ENCODE results near the gene KRT35.
"Not testable (repeated sequence)": the region's sequence is repeated elsewhere in the genome, so short reads cannot be mapped to it uniquely, and the experiment has no call there.

Gene KRT35

GRCh38 chr17:41452281-41452680 is 28.7 kb downstream of the KRT35 start:
- no peak for DNase-seq

DNA sequence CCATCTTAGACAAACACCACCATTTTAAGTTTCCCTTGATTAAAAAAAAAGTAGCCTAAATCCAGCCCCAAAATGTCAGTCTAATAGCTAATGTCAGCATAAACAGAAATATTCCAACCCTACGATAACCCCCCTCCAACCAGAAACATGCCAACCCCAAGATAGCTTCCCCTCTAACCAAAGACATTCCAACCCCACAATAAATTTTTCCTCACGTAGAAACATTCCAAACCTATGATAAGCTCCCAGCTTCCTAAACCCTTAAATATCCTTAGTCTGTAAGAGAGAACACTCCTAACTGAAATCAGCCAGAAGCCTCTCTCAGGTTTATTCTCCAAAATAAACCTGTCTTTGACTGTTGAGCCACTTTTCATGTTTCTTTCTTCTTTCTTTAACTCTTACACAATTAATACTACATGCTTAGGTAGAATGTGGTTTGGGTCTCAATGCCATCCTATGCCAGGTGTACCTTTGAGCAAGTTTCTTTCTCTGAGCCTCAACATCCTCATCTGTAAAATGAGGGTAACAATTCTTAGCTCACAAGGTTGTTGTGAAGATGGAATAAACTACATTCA is 29.7 kb downstream of the KRT35 start:
- DNase-seq, result no peak

DNA sequence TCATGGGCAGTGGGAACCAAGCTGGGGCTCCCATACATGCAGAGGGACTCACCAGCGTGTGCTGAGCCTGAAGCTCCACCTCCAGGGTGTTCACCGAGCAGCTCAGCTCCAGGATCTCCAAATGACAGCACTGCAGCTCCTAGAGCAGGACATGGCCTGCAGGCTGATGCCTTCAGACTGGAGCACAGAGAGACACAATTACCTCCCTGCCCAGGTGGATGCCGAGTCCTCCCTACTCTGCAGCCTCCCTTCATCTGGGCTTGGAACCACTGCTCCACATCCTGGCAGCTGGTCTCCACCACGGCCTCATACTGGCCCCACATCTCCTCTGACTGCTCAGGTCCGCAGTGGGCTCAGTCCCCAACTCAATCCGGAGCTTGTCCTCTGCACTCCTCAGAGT is 31.9 kb downstream of the KRT35 start:
- no peak for DNase-seq

DNA sequence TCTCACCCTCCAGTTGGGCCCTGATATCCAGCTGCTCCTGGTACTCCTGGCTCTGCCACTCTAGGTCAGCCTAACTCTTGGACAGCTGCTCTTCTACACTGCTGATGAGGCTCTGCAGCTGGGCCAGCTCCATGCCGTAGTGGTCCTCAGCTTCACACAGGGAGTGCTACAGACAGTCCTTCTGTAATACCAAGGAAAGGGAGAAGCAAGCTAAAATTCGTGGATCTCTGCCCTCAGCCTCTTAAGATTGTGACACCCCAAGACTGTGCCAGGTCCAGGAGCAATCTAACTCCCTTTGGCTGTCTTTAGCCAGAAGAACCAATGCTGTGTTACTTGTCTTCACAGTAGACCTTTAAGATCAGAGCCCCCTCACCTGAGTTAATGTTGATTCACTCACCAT is 32.4 kb downstream of the KRT35 start:
- DNase-seq, result no peak

DNA sequence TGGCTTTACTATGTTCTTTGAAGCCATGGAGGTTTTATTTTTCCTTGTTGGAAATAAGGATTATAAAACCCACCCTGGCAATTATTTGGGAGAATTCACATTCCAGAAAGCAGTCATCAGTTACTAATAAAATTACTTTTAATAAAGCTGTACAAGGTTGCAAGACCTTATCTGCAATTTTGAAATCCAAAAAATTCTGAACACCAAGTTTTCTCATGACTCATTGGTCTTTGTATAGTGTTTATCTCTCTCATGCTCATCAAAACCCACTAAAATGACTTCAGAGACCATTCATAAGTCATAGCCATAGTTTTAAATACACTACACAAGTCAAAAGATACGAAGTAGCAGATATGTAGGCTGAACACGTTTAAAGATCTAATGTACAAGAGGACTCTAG is 34.1 kb downstream of the KRT35 start:
- no peak for DNase-seq

DNA sequence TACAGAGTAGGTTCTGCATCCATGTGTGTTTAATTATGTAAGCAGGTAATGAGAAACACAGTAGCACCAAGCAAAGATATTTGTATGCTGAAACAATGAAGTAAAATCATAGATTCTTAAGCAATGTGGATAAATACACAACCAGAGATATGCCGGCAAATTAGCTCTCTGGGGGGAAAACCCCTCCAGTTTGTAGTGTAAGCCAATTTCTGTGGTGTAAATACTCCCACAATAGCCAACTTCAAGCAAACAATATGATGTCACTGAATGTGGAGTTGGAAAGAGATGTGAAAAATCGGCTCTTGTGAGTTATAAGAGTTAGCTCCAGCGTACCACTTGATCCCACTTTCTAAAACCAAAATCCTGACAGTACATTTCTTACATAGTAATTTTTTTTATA is 36.3 kb downstream of the KRT35 start:
- no peak for DNase-seq

DNA sequence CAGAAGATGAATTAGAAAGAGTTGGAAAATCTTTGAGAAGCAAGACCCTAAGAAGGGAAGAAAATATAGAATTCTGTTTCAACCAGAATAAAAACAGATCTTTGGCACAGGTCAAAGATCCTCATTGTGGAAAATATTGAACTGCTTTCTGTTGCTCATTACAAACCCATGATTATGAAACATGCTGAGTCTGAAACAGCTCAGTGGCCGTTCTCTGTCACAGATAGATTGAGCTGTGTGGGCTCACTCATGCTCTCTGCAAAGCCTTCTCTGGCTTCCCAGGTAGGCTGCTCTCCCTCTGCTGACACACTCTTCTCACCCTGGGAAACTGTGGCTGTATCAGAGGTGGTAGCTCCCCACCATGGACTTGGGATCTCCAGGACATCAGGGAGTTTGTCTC is 36.8 kb downstream of the KRT35 start:
- DNase-seq, result no peak

GRCh38 chr17:41442739-41443138 is 38.2 kb downstream of the KRT35 start:
- no peak for DNase-seq

DNA sequence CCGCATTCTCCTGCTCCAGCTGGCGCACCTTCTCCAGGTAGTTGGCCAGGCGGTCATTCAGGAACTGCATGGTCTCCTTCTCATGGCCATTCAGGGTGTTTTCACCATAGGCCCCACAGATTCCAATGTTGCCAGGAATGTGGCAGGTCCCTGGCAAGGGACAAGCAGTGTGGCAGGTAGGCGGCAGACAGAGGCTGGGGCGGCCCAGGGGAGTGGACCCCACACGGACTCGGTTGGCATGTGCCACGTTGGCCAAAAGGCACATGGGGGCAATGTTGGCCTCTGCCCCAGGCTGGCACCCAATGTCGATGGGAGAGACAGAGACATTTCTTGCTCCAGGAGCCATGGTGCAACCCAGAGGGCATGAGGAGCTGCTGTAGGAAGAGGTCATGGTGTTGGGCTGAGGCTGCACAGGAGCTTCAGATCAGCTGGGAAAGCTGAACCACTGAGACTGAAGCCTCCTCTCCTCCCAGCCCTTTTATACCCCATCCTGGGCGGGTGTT is 40.4 kb downstream of the KRT35 start, which contains the start of gene KRT38:
Gene KRT38 (minus strand): TSS at position 453 of the 503 bp plus-strand sequence. CDS start 62 bp downstream, at position 391.
- no peak for DNase-seq

GRCh38 chr17:41439375-41439774 is 41.6 kb downstream of the KRT35 start:
- DNase-seq, result no peak

- no peak for DNase-seq
Measured at GRCh38 chr17:41437769-41438168, 43.2 kb downstream of the KRT35 start.

GRCh38 chr17:41437254-41437653 is 43.7 kb downstream of the KRT35 start:
- DNase-seq, result no peak

DNA sequence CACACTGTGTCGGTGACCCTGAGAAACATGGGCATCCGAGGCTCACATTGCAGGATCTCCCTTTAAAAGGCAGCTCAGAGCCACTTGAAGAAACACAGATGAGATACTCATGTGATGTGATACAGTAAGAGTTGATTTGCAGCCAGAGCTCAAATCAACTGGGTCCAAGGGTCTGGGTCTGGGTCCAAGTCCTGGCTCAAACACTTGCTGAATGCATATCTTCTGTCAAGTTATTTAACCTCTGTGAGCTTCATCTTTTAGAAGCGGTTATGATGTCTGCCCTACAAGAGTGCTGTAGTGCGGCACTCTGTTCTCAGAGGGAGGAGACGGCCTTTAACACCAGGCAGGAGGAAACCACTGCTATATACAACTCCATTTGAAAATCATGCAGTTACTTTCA is 46.5 kb downstream of the KRT35 start:
- no peak for DNase-seq

- DNase-seq, result no peak
Measured at GRCh38 chr17:41434005-41434404, 46.9 kb downstream of the KRT35 start.

DNA sequence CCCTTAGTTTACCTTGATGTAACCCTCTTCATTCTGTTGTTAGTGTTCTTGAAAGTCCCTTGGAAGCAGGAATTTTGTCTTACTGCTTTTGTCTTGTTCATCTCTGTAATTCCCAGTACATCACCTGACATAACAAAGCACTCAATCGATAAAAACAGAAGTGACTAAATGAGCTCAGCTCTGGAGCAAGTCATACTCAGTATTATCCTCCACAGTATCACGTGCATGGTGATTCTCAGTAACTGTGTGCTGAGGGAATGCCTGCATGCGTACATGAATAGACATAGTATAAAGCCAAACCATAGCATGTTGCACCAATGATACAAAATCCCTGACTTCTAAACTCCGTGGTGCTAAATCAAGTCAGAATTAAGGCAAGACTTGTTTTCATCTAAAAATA is 47.4 kb downstream of the KRT35 start:
- no peak for DNase-seq

DNA sequence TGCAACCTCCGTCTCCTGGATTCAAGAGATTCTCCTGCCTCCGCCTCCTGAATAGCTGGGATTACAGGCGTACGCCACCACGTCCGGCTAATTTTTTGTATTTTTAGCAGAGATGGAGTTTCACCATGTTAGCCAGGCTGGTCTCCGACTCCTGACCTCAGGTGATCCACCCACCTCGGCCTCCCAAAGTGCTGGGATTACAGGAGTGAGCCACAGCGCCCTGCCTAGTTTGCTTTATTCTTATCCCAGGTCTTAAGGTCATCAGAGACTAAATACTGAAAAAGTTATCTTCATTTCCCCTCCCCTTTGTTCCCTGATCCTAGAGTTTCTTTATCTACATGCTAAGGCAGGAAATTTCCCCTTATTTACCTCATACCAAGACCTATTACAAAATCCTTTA is 50.6 kb downstream of the KRT35 start:
- DNase-seq, result not testable (repeated sequence)

DNA sequence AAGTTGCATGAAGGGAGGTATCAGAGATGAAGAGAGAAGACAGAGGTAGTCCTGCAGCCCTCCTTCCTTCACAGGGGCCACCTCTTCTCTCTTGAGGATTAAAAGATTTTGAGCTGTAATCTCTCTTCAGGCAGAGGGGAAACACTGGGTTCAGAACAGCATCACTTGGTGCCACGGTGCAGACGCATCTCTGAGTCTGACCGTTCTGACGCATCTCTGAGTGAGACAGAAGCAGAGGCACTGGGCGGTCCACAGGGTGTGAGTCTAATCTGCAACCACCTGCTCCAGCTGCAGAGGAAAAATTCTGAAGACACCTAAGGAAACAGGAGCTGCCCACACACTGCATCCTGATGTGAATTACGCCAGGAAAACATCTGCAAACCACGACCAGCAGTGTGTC is 51.3 kb downstream of the KRT35 start:
- no peak for DNase-seq

GRCh38 chr17:41428591-41429291 is 52.2 kb downstream of the KRT35 start:
- no peak for DNase-seq

Measured in CD4-positive, alpha-beta T cell treated with Interleukin-1 beta for 1 hour (primary cell).